ENCODE results near the gene SSR1. TPM values are rescaled to one million over a fixed set of nuclear protein-coding genes. Genes with fewer than 3 reads are reported as not detected.

The SSR1 gene
- total and polyA plus RNA-seq, 2 experiments from 2014 or later: 65.3 to 70.2 TPM

DNA sequence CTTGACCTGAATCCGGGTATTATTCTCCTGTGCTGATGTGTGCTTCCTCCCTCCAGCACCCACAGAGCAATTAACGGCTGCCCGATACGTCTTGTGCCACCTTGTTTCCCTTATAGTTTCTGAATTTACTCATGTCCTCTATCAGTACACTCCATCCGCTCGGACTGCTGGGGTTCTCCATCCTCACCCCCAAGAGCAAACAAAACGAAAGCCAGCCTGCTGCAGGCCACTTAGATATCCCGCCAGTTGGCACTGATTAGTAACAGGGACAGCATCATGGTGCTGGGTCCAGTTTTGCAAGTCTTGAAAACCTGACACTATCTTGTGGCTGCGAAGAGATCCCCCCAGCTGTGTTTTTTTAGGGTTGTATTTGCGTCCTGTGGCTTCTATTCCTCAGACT lies 71.8 kb downstream of the SSR1 start (continued):
- TF ChIP-seq EZH2 (IDR thresholded peaks at IDR 0.05; ENCODE audit: low read depth, unreplicated experiment) (no peak), ETS1 (IDR thresholded peaks at IDR 0.05) (no peak), EZH2phosphoT487 (IDR thresholded peaks at IDR 0.05; ENCODE audit: unreplicated experiment) (no peak), NANOG (IDR thresholded peaks at IDR 0.05; ENCODE audit: borderline replicate concordance) (no peak)
- TF ChIP-seq, protein P1, sequence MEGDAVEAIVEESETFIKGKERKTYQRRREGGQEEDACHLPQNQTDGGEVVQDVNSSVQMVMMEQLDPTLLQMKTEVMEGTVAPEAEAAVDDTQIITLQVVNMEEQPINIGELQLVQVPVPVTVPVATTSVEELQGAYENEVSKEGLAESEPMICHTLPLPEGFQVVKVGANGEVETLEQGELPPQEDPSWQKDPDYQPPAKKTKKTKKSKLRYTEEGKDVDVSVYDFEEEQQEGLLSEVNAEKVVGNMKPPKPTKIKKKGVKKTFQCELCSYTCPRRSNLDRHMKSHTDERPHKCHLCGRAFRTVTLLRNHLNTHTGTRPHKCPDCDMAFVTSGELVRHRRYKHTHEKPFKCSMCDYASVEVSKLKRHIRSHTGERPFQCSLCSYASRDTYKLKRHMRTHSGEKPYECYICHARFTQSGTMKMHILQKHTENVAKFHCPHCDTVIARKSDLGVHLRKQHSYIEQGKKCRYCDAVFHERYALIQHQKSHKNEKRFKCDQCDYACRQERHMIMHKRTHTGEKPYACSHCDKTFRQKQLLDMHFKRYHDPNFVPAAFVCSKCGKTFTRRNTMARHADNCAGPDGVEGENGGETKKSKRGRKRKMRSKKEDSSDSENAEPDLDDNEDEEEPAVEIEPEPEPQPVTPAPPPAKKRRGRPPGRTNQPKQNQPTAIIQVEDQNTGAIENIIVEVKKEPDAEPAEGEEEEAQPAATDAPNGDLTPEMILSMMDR (conservative IDR thresholded peaks at IDR 0.05; ENCODE audit: low read depth in 2 of 2): no peak

GRCh38 chr6:7240351-7240750 lies 72.6 kb downstream of the SSR1 start:
- Mint-ChIP-seq H3K36me3 (ENCODE audit: low read depth) (peaks cover 8% of the 10 kb centered on the region), H3K4me1 (peaks cover 38% of the 10 kb centered on the region), H3K27me3 (ENCODE audit: insufficient read depth, low read depth, poor library complexity) (peaks cover 12% of the 10 kb centered on the region), H3K4me3 (no peak overlapping the region), H3K9me3 (no peaks in the 10 kb centered on the region), H3K27ac (no peak overlapping the region)
- peaks cover 28% of the 10 kb centered on the region for H3K4me1 ChIP-seq (ENCODE audit: insufficient read depth)
- no peaks in the 10 kb centered on the region for H3K79me2 ChIP-seq (replicated peaks; ENCODE audit: insufficient read depth)
- H4K20me1 ChIP-seq (replicated peaks; ENCODE audit: insufficient read depth): no peaks in the 10 kb centered on the region
- H2AFZ ChIP-seq: no peak overlapping the region
- H3K4me3 ChIP-seq: no peak overlapping the region
- no peak overlapping the region for H3K4me2 ChIP-seq
- ATAC-seq (no peak), DNase-seq (ENCODE audit: low spot score) (no peak)
- H3F3A ChIP-seq (replicated peaks; ENCODE audit: low read depth): no peaks in the 10 kb centered on the region
- H3K9me2 ChIP-seq (ENCODE audit: insufficient read depth): no peaks in the 10 kb centered on the region
- H3K27ac ChIP-seq (ENCODE audit: low read depth): no peak overlapping the region
- no peaks in the 10 kb centered on the region for H3K36me3 ChIP-seq (ENCODE audit: insufficient read depth)
- no peaks in the 10 kb centered on the region for H3K27me3 ChIP-seq (ENCODE audit: insufficient read depth)
- TF ChIP-seq, protein P1 (conservative IDR thresholded peaks at IDR 0.05; ENCODE audit: low read depth in 2 of 2): no peak
- TF ChIP-seq CREB1 (CRISPR knock-in tag; IDR thresholded peaks at IDR 0.05; ENCODE audit: low read depth) (no peak), ZNF114 (CRISPR knock-in tag; IDR thresholded peaks at IDR 0.05) (no peak), ZNF331 (CRISPR knock-in tag; IDR thresholded peaks at IDR 0.05; ENCODE audit: low read depth) (no peak), POLR2AphosphoS5 (IDR thresholded peaks at IDR 0.05; ENCODE audit: low read depth) (no peak), REST (IDR thresholded peaks at IDR 0.05; ENCODE audit: unreplicated experiment) (no peak), EZH2phosphoT487 (IDR thresholded peaks at IDR 0.05; ENCODE audit: unreplicated experiment) (no peak), ETS1 (IDR thresholded peaks at IDR 0.05) (no peak), NANOG (IDR thresholded peaks at IDR 0.05; ENCODE audit: borderline replicate concordance) (no peak), EZH2 (IDR thresholded peaks at IDR 0.05; ENCODE audit: low read depth, unreplicated experiment) (no peak), JUNB (IDR thresholded peaks at IDR 0.05; ENCODE audit: unreplicated experiment) (no peak), STAT1 (IDR thresholded peaks at IDR 0.05; ENCODE audit: unreplicated experiment) (no peak)
